OCI-LY3 (cell line): ENCODE measurements around the gene ZBED1.
"Not testable (repeated sequence)": the region's sequence is repeated elsewhere in the genome, so short reads cannot be mapped to it uniquely, and the experiment has no call there.

Experiments used
- H2AFZ ChIP-seq: fragments of 200-600, 300-600 bp; shearing (Covaris generic); 2 replicates; pipeline ENCODE4 v1.6.0; 2014; ENCODE audit warnings: antibody characterized with exemption, low read depth, low read length
- H3K27ac ChIP-seq: fragments of 200-600, 300-600 bp; sonication (generic); 2 replicates; pipeline ENCODE4 v1.5.1; 2014; ENCODE audit warnings: mild to moderate bottlenecking, low read length, moderate library complexity, mixed read lengths
- H3K27me3 ChIP-seq: fragments of 200-600, 300-600 bp; sonication (generic); 2 replicates; pipeline ENCODE4 v1.6.1; 2014; ENCODE audit warnings: low read depth, low read length, mixed read lengths
- H3K36me3 ChIP-seq: fragments of 200-600, 300-600 bp; sonication (generic); replicated peaks from 2 replicates; pipeline ENCODE3; 2014; ENCODE audit warnings: low read depth, low read length, mixed read lengths
- H3K4me1 ChIP-seq: fragments of 300-600, 200-600 bp; sonication (generic); 2 replicates; pipeline ENCODE4 v1.6.1; 2014; ENCODE audit warnings: low read length, mixed read lengths
- H3K4me2 ChIP-seq: fragments of 200-600, 300-600 bp; sonication (generic); 2 replicates; pipeline ENCODE4 v1.6.1; 2014; ENCODE audit warnings: low read length, mixed read lengths
- H3K4me3 ChIP-seq: fragments of 300-600, 200-600 bp; sonication (generic); 2 replicates; pipeline ENCODE4 v1.5.1; 2014; ENCODE audit warnings: antibody characterized with exemption, mild to moderate bottlenecking, low read length, moderate library complexity
- H3K79me2 ChIP-seq: fragments of 300-600, 200-600 bp; shearing (Covaris generic); 2 replicates; pipeline ENCODE4 v1.6.1; 2014; ENCODE audit warnings: mild to moderate bottlenecking, low read length, mixed read lengths
- H3K9ac ChIP-seq: fragments of 300-600, 200-600 bp; shearing (Covaris generic); 2 replicates; pipeline ENCODE4 v1.6.0; 2014; ENCODE audit warnings: mild to moderate bottlenecking, low read length, moderate library complexity
- H3K9me3 ChIP-seq: fragments of 200-600, 300-600 bp; shearing (Covaris generic); 2 replicates; pipeline ENCODE4 v1.6.1; 2014; ENCODE audit warnings: low read length, mixed read lengths; ENCODE audit not compliant: insufficient read depth
- H4K20me1 ChIP-seq: fragments of 200-600, 300-600 bp; sonication (generic); 2 replicates; pipeline ENCODE4 v1.6.1; 2016; ENCODE audit warnings: low read length, mixed read lengths; ENCODE audit not compliant: insufficient read depth
- EZH2phosphoT487 ChIP-seq: fragments of 200-600 bp; shearing (Covaris generic); IDR thresholded peaks from 2 replicates; pipeline ENCODE4 v1.6.1; 2018; ENCODE audit warnings: antibody characterized with exemption, mixed run types, low read depth
- TF ChIP-seq, protein P1 (sequence below): fragments of 200-600, 300-600 bp; sonication (generic); IDR thresholded peaks from 2 replicates; pipeline ENCODE4 v1.5.1; 2014; ENCODE audit warnings: antibody characterized with exemption, low read length, low read depth

The ZBED1 gene

DNA sequence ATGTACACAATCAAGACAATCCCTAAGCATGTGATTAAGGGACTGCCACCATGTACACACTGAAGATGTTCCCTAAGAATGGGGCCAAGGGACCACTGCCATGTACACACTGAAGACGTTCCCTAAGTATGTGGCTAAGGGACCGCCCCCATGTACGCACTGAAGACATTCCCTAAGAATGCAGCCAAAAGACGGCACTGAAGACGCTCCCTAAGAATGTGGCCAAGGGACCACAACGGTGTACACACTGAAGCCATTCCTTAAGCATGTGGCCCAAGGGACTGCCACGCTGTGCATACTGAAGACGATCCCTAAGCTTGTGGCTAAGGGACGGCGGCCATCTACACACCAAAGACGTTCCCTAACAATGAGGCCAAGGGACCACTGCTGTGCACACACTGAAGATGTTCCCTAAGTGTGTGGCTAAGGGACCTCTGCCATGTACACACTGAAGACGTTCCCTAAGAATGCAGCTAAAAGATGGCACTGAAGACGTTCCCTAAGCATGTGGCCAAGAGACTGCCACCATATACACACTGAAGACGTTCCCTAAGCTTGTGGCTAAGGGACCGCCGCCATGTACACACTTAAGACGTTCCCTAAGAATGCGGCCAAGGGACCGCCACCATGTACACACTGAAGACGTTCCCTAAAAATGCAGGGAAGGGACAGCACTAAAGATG lies 26.4 kb downstream of the ZBED1 start:
- H3K79me2 ChIP-seq, result peaks cover 92% of the 10 kb centered on the region
- TF ChIP-seq, protein P1, sequence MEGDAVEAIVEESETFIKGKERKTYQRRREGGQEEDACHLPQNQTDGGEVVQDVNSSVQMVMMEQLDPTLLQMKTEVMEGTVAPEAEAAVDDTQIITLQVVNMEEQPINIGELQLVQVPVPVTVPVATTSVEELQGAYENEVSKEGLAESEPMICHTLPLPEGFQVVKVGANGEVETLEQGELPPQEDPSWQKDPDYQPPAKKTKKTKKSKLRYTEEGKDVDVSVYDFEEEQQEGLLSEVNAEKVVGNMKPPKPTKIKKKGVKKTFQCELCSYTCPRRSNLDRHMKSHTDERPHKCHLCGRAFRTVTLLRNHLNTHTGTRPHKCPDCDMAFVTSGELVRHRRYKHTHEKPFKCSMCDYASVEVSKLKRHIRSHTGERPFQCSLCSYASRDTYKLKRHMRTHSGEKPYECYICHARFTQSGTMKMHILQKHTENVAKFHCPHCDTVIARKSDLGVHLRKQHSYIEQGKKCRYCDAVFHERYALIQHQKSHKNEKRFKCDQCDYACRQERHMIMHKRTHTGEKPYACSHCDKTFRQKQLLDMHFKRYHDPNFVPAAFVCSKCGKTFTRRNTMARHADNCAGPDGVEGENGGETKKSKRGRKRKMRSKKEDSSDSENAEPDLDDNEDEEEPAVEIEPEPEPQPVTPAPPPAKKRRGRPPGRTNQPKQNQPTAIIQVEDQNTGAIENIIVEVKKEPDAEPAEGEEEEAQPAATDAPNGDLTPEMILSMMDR, result no peak
- TF ChIP-seq EZH2phosphoT487, result no peak
- H3K4me1 ChIP-seq, result no peaks in the 10 kb centered on the region
- H3K36me3 ChIP-seq, result peaks cover 19% of the 10 kb centered on the region
- peaks cover 69% of the 10 kb centered on the region for H4K20me1 ChIP-seq
- no peak overlapping the region for H3K27ac ChIP-seq
- no peak overlapping the region for H3K4me3 ChIP-seq
- H3K9ac ChIP-seq, result no peak overlapping the region
- H3K9me3 ChIP-seq, result no peaks in the 10 kb centered on the region
- no peak overlapping the region for H2AFZ ChIP-seq
- no peaks in the 10 kb centered on the region for H3K27me3 ChIP-seq
- no peak overlapping the region for H3K4me2 ChIP-seq

DNA sequence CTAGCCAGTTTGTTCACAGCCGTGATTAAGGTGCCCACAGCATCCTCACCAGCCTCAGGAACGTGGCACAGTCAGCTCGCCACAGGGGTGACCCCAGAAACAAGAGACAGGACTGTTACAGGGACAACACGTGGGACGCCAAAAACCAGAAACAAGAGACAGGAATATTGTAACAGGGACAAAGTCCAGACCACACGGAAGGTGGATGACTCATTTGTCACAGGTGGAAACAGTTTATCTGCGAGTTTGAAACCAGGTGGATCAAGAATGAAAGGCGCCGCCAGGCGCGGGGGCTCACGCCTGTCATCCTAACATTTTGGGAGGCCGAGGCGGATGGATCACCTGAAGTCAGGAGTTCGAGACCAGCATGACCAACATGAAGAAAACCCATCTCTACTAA lies 27.7 kb downstream of the ZBED1 start:
- H3K4me3 ChIP-seq, H3K27me3 ChIP-seq, H3K4me1 ChIP-seq, H3K27ac ChIP-seq, H2AFZ ChIP-seq, H3K9ac ChIP-seq, H3K9me3 ChIP-seq, H3K4me2 ChIP-seq: not testable (repeated sequence)
- Histone ChIP-seq H3K79me2 (peaks cover 92% of the 10 kb centered on the region), H4K20me1 (peaks cover 69% of the 10 kb centered on the region), H3K36me3 (peaks cover 18% of the 10 kb centered on the region)

GRCh38 chrX:2471641-2472040 lies 29.1 kb downstream of the ZBED1 start:
- H4K20me1 ChIP-seq, result peaks cover 72% of the 10 kb centered on the region
- H2AFZ ChIP-seq, result no peak overlapping the region
- H3K9me3 ChIP-seq, result no peaks in the 10 kb centered on the region
- no peaks in the 10 kb centered on the region for H3K27me3 ChIP-seq
- no peak overlapping the region for H3K9ac ChIP-seq
- no peak overlapping the region for H3K4me2 ChIP-seq
- H3K36me3 ChIP-seq, result peaks cover 18% of the 10 kb centered on the region
- H3K4me1 ChIP-seq, result no peaks in the 10 kb centered on the region
- TF ChIP-seq, protein P1, result no peak
- TF ChIP-seq EZH2phosphoT487, result no peak
- H3K79me2 ChIP-seq, result peaks cover 91% of the 10 kb centered on the region
- H3K4me3 ChIP-seq, result no peak overlapping the region
- no peak overlapping the region for H3K27ac ChIP-seq

GRCh38 chrX:2471126-2471525 lies 29.6 kb downstream of the ZBED1 start:
- H3K79me2 ChIP-seq, result peaks cover 91% of the 10 kb centered on the region
- H3K4me2 ChIP-seq, H3K27me3 ChIP-seq, H2AFZ ChIP-seq, H3K4me3 ChIP-seq, H3K9ac ChIP-seq, H3K4me1 ChIP-seq, H3K9me3 ChIP-seq, H3K27ac ChIP-seq: not testable (repeated sequence)
- peaks cover 18% of the 10 kb centered on the region for H3K36me3 ChIP-seq
- peaks cover 73% of the 10 kb centered on the region for H4K20me1 ChIP-seq

DNA sequence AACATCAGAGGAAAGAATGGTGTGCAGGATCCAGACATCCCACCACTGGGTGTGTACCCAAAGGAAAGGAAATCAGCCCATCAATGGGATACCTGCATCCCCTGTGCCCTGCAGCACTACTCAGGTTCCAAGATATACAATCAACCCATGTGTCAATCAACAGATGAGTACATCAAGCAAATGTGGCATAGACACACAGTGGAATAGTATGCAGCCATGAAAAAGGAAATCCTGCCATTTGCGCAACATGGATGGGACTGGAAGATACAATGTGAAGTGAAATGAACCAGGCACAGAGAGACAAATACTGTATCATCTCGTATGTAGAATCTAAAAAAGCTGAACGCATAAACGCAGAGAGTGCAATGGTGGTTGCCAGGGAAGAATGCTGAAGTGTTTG lies 30.9 kb downstream of the ZBED1 start:
- Histone ChIP-seq H3K36me3 (peaks cover 18% of the 10 kb centered on the region), H3K79me2 (peaks cover 91% of the 10 kb centered on the region), H4K20me1 (peaks cover 73% of the 10 kb centered on the region)
- not testable (repeated sequence) for H3K4me2 ChIP-seq, H3K9ac ChIP-seq, H3K4me1 ChIP-seq, H3K4me3 ChIP-seq, H2AFZ ChIP-seq, H3K27me3 ChIP-seq, H3K9me3 ChIP-seq, H3K27ac ChIP-seq
